Erythroblast (primary cell): Measurements from ENCODE around the gene ATP9A.

ENCODE experiments used
- GATA1 ChIP-seq: IDR thresholded peaks from 2 replicates; pipeline ENCODE4 v1.6.1; 2011; ENCODE audit warnings: low read depth, mild to moderate bottlenecking, control low read depth, low read length, moderate library complexity
- POLR2A ChIP-seq: IDR thresholded peaks from 2 replicates; pipeline ENCODE4 v1.6.1; 2011; ENCODE audit warnings: mild to moderate bottlenecking, low read length

- TF ChIP-seq POLR2A (no peak), GATA1 (no peak)
Observed at GRCh38 chr20:51728737-51729136, 39.5 kb downstream of the ATP9A start.
